Activated CD4-positive, CD25-positive, alpha-beta regulatory T cell treated with anti-CD3 and anti-CD28 coated beads, Interleukin-2, amount 50 U/mL, for 72 hours (primary cell): ENCODE results near the gene PDF.
"Not testable (repeated sequence)": the region's sequence is repeated elsewhere in the genome, so short reads cannot be mapped to it uniquely, and the experiment has no call there.

ENCODE experiments used
- DNase-seq: peaks from one replicate; pipeline ENCODE4 v3.0.0; 2021

PDF gene, protein sequence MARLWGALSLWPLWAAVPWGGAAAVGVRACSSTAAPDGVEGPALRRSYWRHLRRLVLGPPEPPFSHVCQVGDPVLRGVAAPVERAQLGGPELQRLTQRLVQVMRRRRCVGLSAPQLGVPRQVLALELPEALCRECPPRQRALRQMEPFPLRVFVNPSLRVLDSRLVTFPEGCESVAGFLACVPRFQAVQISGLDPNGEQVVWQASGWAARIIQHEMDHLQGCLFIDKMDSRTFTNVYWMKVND

DNA sequence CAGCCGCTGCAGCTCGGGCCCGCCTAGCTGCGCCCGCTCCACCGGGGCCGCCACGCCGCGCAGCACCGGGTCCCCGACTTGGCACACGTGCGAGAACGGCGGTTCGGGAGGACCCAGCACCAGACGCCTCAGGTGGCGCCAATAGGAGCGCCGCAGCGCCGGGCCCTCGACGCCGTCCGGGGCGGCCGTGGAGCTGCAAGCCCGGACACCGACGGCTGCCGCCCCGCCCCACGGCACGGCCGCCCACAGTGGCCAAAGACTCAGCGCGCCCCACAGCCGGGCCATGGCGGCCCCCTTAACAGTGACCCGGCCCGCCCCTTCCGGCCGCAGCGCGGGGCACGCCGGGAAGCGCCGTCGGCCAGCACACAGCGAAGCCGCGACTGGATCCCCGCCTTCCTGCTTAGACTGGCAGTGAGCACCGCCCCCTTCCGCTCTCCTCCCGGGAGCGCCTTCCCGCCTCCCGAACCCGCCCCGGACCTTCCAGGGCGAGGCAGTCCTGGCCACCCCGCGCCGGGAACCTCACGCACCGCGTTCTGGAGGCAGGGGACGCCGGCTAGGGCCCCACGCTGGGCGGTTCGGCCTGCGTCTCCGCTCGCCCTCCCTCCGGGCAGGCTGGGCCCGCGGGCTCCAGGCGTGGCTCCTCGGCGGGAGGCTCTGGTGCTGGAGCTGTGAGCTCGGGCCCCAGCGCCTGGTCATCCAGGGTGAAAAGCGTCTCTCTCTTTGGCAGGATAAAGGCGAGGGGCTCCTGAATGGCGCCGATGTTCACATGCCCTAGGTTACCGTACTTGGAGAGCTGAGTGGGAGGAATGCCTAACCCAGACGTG lies at the start of gene PDF:
TSS of gene PDF (minus strand) at position 303 of the 824 bp plus-strand sequence. CDS start at position 285, 18 bp downstream.
- peak; percentile 83 for DNase-seq

DNA sequence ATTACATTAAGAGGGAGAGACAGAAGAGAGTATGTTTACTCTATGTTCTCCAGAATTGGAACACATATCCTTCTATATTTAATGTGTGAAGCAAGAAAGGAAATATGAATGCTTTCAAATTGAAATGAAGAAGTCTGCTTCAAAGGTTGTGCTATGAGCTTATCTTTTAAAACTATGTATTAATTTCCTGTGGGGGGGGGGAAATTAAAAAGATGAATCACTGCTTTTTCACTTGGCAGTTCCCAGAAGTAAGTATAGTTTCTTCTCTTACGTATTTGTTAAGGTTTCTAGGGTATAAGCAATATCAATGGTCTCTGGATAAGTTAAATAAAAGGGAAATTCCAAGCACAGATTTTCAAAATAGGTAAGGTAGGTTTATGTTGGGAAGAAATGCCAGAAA lies 48.4 kb upstream of the PDF start:
- no peak for DNase-seq

DNA sequence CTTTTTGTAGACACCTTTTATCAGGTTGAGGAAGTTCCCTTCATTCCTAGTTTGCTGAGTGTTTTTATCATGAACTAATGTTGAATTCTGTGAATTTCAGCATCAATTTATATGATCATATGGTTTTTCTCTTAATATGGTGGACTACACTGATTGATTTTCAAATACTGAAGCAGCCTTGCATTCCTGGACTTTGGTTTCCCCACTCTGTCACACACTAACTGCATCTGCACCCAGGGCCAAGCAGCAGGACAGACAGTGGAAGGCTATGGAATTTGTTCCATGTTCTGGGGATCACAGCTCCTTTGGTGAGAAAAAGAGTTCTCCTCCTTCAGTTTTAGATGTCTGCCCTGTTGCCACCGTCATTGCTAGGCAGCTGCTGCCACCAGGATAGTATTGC lies 47.6 kb upstream of the PDF start:
- no peak for DNase-seq

DNA sequence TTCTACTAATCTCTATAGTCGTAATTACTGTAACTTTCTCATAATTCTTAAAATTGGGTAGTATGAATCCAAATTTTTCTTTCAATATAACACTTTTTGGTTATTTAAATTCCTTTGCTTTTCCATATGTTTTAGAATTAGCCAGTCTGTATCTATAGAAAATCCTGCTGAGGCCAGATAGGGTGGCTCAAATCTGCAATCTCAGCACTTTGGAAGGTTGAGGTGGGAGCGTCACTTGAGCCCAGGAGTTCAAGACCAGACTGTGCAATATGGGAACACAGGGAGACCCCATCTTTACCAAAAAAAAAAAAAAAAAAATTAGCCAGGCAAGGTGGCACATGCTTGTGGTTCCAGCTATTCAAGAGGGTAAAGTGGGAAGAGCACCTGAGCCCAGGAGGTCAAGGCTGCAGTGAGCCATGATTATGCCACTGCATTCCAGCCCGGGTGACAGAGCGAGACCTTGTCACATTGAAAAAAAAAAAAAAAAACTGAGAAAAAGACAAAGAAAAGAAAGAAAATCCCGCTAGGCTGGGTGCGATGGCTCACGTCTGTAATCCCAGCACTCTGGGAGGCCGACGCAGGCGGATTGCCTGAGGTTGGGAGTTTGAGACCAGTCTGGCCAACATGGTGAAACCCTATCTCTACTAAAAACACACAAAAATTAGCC lies 46.1 kb upstream of the PDF start:
- no peak for DNase-seq

DNA sequence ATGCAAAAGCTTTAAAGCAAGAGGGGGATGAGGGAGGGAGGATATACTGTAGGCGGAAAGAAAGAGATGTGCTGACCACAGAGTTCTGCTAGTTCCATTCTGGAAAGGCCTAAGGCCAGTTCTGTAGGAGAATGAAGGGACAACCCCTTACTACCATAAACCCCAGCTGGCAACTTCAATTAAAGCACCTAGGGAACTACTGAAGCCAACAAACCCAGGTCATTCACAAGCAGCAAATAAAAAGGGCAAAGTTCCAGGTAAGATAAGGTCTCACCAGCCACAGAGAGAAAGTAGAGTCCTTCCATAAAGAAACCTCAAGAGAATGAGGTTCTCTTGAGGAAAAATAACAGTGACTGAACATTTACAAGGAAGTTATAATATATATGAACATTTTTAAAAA lies 42.6 kb upstream of the PDF start:
- no peak for DNase-seq

DNA sequence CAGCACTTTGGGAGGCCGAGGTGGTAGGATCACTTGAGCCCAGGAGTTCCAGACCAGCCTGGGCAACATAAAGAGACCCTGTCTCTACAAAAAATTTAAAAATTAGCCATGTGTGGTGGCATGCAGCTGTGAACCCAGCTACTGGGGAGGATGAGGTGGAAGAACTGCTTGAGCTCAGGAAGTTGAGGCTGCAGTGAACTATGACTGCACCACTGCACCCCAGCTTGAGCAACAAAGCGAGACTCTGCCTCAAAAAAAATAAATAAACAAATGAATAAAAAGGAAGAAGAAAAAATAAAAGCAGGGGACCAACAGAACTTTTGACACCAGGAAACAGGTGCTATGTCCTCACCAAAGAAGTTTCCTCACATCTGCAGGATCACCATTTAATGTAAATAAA lies 41.2 kb upstream of the PDF start:
- no peak for DNase-seq

DNA sequence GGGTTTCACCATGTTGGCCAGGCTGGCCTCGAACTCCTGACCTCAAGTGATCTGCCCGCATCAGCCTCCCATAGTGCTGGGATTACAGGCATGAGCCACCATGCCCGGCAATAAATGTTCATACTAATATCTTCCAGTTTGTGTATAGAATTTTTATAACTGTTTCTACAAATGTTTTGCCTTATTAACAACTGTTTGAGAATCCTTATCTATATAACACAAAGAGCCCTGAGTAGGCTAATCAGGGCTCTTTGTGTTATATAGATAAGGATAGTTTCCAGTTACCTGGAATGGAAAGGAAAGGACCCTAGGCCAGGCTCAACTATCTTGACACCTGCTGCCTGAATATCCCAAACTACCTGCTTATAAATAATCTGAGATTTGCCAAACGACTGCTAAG lies 38.5 kb upstream of the PDF start:
- DNase-seq: no peak

DNA sequence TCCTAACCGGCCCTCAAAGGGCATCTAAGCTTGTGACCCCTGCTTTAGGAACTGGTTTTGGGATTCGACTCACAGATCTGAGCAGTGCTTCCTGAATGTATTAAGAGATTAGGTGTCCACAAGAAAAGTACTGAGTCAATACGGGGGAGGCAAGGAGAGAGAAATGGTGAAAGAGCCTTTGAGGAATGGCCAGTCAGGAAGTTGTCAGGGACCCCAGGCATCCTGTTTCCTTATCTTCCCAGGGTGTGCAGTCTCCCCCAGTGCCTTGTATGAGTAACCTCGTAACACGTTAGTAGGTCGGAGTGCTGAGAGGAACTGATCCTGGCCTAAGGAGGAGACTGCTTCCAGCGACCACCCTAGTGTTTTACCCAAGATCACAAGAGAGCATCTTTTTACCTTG lies 37.6 kb upstream of the PDF start:
- no peak for DNase-seq

DNA sequence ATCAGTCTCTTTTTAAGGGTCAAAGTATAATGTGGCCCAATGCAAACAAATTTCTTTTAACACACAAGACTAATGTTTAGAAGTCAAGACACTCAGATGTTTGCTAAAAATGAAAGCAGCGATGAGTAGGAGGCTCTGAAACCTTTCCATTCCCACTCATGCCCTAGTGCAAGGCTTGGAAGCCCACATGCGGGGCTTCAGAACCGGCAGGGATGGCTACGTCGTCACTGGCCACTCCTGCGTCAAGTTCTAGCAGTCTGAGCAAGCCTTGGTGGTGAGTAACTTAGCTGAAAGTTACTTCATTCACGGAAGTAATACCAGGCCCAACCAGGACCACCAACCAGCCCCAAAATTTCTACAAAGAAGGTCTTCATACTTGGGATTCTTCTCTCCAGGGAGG lies 36.0 kb upstream of the PDF start:
- no peak for DNase-seq

DNA sequence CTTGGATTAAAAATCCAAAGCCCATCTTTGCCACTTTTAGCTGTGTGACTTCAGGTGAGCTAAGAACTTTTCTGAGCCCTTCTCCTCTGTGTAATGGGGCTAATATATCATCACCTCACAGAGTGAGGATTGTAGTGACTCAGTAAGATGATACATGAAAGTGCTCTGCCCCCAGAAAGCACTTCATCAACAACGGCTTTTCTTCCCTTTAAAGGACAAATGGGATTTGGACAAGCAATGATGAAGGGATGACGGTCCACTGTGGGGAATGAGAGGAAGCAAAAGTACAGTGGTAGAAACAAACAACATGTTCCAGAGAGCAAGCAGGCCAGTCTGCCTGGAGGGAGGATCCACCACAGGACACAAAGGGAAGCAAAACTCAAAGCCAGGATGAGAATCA lies 35.5 kb upstream of the PDF start:
- no peak for DNase-seq

DNA sequence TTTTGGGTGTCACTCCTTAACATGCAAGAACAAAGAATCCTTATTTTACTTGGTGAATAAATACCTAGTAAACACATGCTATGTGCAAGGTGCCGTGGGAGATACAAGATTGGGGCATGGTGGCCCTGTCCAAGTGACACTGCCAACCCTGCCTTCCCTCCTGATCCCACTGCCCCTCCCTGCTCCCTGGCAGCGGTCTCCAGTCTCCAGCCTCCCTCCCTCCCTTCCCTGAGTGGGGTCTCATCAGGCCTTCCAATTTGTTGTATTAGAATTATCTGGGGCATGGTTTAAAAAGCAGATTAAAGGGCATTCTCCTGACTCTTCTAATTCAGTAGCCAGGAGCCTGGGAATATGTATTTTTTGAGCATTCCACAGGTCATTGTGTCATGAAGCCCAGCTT lies 33.7 kb upstream of the PDF start:
- no peak for DNase-seq

DNA sequence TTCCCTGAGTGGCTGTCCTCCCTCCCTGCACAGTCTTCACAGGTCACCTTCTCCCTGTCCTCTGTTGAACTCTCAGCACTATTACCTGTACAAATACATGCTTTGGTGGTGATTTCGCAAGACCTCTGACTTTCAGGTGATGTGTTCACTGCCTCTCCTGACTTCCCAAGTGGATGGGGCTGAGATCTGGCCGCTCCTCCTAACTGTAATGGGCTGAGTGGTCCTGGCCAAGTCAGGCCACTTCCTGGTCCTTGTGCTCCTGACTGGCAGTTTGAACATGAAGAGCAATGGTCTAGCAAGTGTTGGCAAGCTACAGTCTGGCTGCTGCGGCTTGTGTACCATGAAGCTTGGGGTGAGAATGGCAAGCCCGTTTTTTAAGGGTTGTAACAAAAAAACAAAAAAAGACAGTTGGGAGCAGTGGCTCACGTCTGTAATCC lies 32.9 kb upstream of the PDF start:
- no peak for DNase-seq

DNA sequence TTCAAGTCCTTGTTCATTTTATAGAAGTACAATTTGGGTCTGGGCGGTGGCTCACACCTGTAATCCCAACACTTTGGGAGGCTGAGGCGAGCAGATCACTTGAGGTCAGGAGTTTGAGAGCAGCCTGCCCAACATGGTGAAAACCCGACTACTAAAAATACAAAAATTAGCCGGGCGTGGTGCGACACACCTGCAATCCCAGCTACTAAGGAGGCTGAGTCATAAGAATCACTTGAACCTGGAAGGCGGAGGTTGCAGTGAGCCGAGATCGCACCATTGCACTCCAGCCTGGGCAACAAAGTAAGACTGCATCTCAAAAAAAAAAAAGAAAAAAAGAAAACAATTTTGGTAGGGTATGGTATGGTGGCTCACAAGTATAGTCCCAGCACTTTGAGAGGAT lies 29.7 kb upstream of the PDF start:
- not testable (repeated sequence) for DNase-seq

DNA sequence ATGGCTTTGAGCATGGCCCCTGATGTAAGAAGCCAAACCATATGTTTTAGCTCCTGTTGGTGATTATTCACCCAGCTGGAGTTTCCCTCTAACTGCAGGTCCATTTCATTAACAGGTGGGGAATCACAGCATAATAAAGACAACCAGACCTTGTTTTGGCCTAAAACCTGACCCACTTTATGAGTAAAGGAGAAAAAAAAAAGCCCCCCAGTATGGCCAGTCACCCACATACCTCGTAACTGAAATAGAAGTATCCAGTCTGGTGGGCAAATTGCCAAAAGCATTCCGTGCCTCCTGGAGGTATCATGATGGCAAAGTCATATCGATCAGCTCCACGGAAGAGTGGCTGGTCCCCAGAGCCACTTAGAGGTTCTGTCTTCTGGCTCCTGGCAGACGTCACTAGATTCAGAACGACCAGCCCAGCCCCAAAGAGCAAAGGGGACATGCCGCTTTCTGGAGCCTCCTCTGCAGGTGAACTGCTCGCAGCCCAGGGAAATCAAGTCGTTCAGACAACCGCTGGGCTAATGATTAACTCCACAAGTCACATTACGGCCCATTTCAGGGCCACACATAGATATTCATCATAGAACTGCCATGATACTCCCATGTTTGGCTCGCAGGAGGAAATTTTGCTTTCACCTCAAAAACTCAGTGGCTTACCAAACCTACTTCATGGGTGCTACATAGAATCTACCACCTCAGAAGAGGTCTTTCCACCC lies 21.1 kb upstream of the PDF start, which contains the start of gene TMED6:
TSS of gene TMED6 (minus strand) at position 478 of the 719 bp plus-strand sequence. CDS start at position 445, 33 bp downstream.
- DNase-seq: no peak

DNA sequence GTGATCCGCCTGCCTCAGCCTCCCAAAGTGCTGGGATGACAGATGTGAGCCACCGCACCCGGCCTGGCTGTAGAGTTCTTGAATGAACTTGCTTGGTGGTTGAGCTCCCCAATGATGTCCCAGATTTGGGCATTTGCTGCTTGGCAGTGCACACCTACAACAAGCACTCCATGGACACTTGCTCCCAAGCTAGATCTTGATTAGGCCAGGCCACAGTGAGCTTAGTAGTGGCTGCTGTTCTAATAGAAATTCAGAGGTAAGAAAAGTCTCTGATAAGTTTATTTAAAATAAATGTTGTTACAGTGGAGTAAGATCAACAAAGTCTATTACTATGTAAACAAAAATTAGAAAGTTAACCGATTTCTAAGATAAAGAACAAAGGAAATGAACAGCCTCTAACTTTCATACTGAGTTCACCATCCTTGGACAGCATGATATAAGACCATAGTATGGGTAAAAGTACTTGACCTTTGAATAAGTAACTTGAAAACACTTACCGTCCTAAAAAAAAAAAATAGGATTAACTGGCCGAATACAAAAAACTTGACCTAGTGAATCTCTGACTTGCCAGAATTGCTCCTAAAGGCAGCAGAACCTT lies 20.2 kb upstream of the PDF start:
- no peak for DNase-seq

DNA sequence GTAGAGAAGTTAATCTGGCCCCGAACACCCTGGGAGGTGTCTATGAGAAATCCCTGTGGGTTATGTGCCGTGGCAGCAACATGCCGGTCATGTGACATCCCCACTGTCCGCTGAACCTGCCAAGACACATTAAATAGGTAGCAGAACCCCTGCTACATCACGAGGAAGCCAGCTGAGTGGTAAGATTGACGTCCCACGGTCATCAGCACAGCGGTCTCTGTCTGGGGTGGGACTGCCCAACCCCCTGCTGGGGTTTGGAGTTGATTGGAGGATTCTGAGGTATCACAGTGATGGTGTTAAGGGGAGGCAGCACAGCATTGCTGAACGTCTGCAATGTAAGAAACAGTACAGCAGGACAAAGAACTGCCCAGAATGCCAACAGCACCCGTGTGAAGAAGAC lies 19.1 kb upstream of the PDF start:
- DNase-seq: no peak

DNA sequence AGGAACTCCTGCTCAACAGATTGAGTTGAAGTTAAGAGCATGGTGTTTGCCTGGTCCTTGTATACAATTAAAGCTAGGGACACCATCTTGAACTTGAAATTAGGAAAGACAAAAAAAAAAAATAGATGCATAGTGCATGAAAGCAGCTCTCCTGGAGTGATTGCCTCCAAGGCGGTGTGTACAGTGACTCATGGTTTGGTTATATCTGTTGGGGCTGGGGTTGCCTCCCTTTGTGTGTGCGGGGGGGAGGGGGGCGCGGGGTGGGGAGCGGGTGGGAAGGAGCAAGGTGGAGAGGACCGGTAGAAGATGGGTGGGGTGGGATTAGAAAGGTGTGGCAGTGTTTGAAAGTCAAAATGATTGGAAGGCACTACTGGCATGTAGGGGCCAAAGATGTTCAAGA lies 17.8 kb upstream of the PDF start:
- no peak for DNase-seq

DNA sequence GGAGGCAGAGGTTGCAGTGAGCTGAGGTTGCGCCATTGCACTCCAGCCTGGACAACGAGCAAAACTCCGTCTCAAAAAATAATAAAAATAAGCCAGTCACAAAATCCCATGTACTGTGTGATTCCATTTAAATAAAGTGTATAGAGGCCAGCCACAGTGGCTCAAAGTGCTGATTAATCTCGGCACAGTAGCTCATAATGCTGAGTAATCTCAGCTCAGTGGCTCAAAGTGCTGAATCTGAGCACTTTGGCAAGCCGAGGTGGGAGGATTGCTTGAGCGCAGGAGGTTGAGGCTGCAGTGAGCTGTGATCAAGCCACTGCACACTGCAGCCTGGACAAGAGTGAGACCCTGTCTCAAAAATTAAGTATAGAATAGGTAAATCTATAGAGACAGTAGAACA lies 16.3 kb upstream of the PDF start:
- DNase-seq: no peak

DNA sequence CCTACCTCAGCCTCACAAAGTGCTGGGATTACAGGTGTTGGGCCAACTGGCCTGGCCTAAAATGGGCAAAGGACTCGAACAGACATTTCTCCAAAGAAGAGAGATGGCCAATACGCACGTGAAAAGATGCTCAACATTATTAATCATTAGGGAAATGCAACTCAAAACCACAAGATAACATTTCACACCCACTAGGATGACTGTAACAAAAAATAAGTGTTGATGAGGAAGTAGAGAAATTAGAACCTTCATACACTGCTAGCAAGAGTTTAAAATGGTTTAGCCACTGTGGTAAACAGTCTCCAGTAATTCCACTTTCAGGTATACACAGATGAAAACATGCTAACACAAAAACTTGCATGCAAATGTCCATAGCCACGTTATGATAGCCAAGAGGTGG lies 15.5 kb upstream of the PDF start:
- DNase-seq: no peak

DNA sequence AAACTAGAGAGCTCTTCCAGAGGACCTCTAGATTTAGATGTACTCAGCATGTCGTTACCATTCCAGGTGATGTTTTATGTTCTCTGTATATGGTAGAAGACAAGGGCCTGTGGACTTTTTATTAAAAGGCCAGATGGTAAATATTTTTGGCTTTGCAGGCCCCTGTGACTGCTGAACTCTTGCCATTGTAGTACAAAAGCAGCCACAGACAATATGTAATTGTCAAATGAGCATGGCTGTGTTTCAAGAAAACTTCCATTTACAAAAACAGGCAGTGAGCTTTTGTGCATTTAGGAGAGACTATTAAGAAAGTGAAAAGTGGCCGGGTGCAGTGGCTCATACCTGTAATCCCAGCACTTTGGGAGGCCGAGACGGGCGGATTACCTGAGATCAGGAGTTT lies 13.8 kb upstream of the PDF start:
- DNase-seq: no peak

DNA sequence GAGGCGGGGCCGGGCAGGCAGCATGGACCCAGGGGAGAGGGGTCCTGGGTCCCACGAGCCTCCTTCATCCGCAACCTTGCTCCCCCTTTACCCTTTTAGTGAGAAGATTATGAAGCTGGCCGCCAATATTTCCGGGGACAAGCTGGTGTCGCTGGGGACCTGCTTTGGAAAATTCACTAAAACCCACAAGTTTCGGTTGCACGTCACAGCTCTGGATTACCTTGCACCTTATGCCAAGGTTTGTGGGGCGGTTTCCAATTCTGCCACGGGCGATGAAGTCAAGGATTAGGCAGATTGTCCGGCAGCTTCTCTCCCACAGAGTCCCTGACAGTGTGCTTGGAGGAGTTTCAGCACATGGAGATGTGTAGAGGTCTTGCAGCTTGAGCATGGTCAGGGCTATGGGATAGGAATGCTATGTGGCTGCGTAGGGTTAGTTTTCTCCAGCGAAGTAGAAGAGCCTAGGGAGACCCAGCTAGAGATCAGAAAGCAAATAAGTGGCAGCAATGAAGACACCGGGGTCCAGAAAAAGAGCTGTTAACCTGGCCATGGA lies 9.8 kb upstream of the PDF start:
- no peak for DNase-seq

DNA sequence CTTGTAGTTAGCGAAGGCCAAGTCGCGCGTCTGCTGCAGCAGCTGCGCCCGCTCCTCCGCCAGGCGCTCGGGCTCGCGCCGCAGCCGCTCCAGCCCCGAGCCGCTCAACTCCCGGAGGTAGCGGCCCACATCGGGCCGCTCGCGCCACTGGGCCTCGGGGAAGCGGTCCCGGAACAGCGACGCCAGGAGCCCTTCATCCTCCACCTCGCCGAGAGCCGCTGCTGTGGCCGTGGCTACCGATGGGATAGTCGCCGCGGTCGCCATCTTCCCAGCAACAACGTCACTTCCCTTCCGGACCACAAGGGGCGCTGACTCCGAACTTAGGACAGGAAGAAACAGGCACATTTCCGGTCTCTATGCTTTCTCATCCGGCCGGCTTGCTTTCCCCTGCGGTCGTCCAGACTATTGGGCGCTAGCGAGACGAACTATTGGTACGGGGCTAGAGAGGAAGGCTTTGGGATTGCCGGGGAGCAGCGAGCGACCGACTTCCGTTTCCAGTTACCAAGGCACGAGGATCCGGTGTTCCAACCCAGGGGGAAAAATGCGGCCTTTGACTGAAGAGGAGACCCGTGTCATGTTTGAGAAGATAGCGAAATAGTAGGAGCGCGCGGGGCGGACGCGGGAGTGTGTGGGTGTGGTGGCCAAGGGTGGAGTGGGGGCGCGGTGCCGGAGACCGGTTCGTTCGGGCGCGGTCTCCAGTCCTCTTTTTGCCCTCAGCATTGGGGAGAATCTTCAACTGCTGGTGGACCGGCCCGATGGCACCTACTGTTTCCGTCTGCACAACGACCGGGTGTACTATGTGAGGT lies 9.1 kb upstream of the PDF start, which contains the start of the genes COG8 and NIP7:
TSS of gene COG8 (minus strand) at position 276 of the 806 bp plus-strand sequence. CDS start at position 264, 12 bp downstream.
TSS of gene NIP7 (plus strand) at position 484 of the 806 bp plus-strand sequence. CDS start at position 542, 58 bp downstream.
- peak; percentile 88 for DNase-seq
